Fibroblast of the aortic adventitia (primary cell): ENCODE data around the gene PODN. TPM values are rescaled to one million over a fixed set of nuclear protein-coding genes. Genes with fewer than 3 reads are reported as not detected.
A peak's percentile ranks its signal among the peaks of the same experiment; 100 is the strongest.

Source experiments
- DNase-seq: peaks from one replicate; pipeline ENCODE4 v3.0.0-alpha.2; 2010; ENCODE audit warnings: low read depth
- H3K4me3 ChIP-seq: 2 replicates; pipeline ENCODE4 v1.5.1; 2011; ENCODE audit warnings: low read depth, mild to moderate bottlenecking, control low read depth, low read length, moderate library complexity
- CTCF ChIP-seq: IDR thresholded peaks from 2 replicates; pipeline ENCODE4 v1.5.1; 2011; ENCODE audit warnings: mild to moderate bottlenecking, low read length, control low read depth, inconsistent platforms; ENCODE audit not compliant: insufficient read depth
- total RNA-seq: library from RNA; depleted of rRNA; stranded (reverse); fragments of >200 nt; gene quantifications from 2 replicates; pipeline ENCODE4 v1.2.3, GENCODE V29; 2012; ENCODE audit warnings: low replicate concordance

The PODN gene
- total RNA-seq, 1 donor, result 47.5 TPM

GRCh38 chr1:53087332-53088285 is 25.6 kb downstream of the PODN start:
- TF ChIP-seq CTCF, result no peak
- no peak overlapping the region for H3K4me3 ChIP-seq
- no peak for DNase-seq

DNA sequence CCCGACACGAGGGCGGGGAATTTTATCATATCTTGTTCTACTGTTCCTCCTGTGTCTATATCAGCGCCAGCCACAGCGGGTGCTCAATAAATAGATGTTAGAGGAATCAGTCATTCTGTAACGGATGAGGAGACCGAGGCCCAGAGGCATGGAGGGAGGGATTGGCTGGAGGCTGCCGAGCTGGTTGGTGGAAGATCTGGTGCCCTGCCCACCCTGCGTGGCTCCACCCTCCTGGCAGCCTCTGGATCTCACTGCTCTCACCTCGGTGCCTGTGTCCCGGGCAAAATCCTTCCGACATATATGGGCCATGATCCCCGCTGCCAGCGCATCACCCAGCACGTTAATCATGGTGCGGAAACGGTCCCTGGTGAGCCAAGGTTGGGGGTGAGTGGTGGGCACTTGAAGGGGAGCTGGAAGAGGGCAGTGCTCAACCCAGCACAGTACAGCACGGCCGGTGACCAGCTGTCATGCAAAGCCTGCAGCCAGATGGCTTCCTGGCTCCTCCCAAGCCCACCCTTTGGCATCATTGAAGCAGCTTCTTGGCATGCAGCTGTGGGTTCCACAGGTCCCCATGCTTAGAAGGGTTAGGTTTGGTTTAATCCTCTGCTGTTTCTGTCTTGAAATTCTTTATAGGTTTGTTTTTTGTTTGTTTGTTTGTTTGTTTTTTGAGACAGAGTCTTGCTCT is 26.7 kb downstream of the PODN start:
- no peak for TF ChIP-seq CTCF
- no peak for DNase-seq

DNA sequence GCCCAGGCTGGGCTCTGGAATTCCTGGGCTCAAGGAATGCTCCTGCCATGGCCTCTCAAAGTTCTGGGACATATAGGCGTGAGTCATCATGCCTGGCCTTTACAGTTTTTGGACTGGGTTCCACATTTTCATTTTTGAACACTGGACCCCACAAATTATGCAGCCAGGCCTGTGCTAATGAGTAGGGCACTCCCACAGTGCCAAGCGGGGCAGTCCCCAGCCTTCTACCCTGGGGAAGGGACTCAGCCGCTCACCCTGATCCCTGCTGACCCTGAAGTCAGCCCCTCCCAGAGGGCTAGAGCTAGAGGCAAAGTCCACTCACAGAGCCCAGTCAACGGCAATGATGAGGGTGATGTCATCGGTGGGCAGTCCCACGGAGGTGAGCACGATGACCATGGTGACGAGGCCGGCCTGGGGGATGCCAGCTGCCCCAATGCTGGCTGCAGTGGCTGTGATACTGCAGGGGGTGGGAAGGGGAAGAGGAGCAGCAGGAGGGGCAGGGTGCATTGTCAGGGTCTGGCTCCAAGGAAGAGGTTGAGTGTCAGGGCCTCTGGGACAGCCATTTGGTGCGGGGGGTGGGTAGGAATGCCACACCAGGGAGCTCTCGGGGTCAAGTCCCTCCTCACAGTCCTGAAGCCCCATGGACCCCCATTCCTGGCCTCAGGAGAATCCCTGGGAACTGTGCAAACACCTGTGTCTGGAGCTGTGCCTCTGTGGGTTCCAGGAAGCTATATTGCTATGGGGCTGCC is 27.6 kb downstream of the PODN start:
- peak; percentile 56 for DNase-seq
- TF ChIP-seq CTCF, result no peak
- H3K4me3 ChIP-seq, result peak overlapping the region; percentile 25

More for the DNA sequence above, 26.7 kb downstream of the PODN start:
- no peak overlapping the region for H3K4me3 ChIP-seq

DNA sequence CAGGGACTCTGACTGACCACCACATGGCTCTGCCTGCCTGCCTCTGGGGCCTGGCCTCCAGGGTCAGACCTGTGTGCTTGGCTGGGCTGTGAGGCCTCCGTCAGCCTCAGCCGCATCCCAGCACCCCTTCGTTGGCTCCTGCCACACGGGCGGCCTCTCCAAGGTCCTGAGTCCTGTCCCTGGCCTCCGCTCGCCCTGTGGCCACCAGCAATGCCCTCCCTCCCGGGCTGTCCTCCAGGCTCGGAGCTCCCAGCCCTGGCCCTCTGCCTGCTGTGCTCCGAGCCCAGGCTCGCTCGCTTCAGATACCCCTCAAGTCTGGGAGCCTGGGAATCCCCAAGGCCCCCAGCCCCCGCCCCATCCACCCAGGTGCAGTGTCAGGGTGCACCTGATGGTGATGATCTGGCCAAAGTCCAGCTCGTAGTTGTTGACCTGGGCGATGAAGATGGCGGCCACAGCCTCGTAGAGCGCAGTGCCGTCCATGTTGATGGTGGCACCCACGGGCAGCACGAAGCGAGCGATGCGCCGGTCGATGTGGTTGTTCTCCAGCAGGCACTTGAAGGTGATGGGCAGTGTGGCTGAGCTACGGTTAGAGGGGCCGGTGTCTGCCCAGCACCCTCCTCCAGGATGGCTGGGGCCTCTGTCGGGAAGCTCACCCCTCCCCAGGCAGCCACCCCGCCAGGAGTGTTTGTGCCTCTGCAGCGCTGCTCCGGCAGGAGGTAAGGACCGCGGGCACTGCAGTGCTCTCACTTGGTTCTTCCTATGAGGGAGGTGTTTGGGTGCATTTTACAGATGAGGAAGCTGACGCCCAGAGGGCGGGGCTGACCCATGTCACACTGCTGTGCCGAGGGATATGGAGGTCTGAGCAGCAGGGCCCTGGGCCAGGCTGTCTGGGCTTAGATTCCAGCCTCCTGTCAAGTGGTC is 28.5 kb downstream of the PODN start:
- peak overlapping the region; percentile 25 for H3K4me3 ChIP-seq
- no peak for TF ChIP-seq CTCF
- DNase-seq, result peak; percentile 48

DNA sequence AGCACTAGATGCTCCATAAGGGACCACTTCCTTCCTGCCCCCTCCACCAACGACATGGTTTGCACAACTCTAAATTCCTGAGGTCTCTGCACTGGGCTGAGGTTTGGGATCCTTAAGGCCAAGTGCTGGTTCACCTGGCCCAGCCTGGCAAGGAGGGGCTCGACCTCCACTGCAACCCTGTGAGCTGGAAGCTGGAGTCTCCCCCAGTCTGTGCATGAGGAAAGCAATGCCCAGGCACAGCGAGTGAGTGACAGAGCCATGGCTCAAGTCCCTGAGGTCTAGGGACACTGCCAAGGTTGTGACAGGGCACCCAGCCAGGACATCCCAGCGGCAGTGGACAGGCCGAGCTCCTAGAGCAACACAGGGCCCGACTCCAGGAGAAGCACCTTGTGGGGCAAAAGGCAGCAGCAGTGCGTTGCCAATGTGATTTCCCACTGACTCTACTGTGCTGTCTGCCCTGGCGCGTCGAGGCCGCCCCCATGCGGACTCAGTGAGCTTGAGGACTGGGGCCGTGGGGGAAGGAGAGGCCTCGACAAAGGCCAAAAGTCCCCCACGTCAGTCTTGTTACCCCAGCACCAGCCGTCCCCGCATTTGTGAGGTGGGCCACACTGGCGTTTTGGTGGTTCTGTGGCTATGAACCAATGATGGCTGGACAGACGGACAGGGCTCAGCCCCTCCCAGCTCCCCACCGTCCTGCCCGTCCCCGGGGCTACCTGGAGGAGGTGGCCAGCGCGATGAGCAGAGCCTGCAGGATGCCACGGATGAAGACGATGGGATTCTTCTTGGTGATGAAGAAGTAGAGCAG is 30.0 kb downstream of the PODN start:
- no peak for DNase-seq
- H3K4me3 ChIP-seq, result no peak overlapping the region
- no peak for TF ChIP-seq CTCF
